Loucy (cell line): ENCODE measurements around the gene RABGAP1.

Source experiments
- H2AFZ ChIP-seq: fragments of 200-600 bp; sonication (generic); 2 replicates; pipeline ENCODE4 v1.6.0; 2016; ENCODE audit warnings: antibody characterized with exemption, mild to moderate bottlenecking, low read length, moderate library complexity
- H3F3A ChIP-seq: fragments of 200-600 bp; 2 replicates; pipeline ENCODE4 v1.6.0; 2016; ENCODE audit warnings: antibody characterized with exemption, low read depth, mild to moderate bottlenecking
- H3K27me3 ChIP-seq: fragments of 200-600 bp; sonication (generic); 2 replicates; pipeline ENCODE4 v1.6.1; 2014; ENCODE audit warnings: low read length, mild to moderate bottlenecking; ENCODE audit not compliant: insufficient read depth, poor library complexity, severe bottlenecking
- H3K36me3 ChIP-seq: fragments of 200-600 bp; sonication (generic); 2 replicates; pipeline ENCODE4 v1.6.1; 2016; ENCODE audit warnings: low read length; ENCODE audit not compliant: insufficient read depth
- H3K4me1 ChIP-seq: fragments of 200-600 bp; sonication (generic); 2 replicates; pipeline ENCODE4 v1.5.1; 2014; ENCODE audit warnings: low read length, mild to moderate bottlenecking; ENCODE audit not compliant: insufficient read depth, poor library complexity, severe bottlenecking
- H3K4me2 ChIP-seq: fragments of 200-600 bp; sonication (generic); 2 replicates; pipeline ENCODE4 v1.6.0; 2014; ENCODE audit warnings: antibody characterized with exemption, low read length, low read depth, mild to moderate bottlenecking; ENCODE audit not compliant: poor library complexity, severe bottlenecking
- H3K4me3 ChIP-seq: fragments of 200-600 bp; sonication (generic); 2 replicates; pipeline ENCODE4 v1.5.1; 2014; ENCODE audit warnings: low read length, mild to moderate bottlenecking, mixed read lengths; ENCODE audit not compliant: poor library complexity, severe bottlenecking
- H3K79me2 ChIP-seq: fragments of 200-600 bp; sonication (generic); 2 replicates; pipeline ENCODE4 v1.6.1; 2014; ENCODE audit warnings: low read length; ENCODE audit not compliant: insufficient read depth
- H3K9ac ChIP-seq: fragments of 200-600 bp; sonication (generic); 2 replicates; pipeline ENCODE4 v1.6.0; 2014; ENCODE audit warnings: mild to moderate bottlenecking, low read depth, low read length, moderate library complexity; ENCODE audit not compliant: poor library complexity, severe bottlenecking
- H3K9me2 ChIP-seq: fragments of 200-600 bp; sonication (generic); replicated peaks from 2 replicates; pipeline ENCODE4 v1.6.1; 2016; ENCODE audit warnings: low read depth, low read length, mixed read lengths
- H3K9me3 ChIP-seq: fragments of 200-600 bp; sonication (generic); 2 replicates; pipeline ENCODE4 v1.6.1; 2014; ENCODE audit warnings: mild to moderate bottlenecking, antibody characterized with exemption, low read length, low read depth; ENCODE audit not compliant: insufficient read depth
- H4K20me1 ChIP-seq: fragments of 200-600 bp; sonication (generic); 2 replicates; pipeline ENCODE4 v1.6.0; 2014; ENCODE audit warnings: antibody characterized with exemption, low read length, mild to moderate bottlenecking; ENCODE audit not compliant: insufficient read depth, poor library complexity, severe bottlenecking
- CTCF ChIP-seq: fragments of 200-600 bp; sonication (generic); conservative IDR thresholded peaks from 2 replicates; pipeline ENCODE4 v1.5.1; 2014; ENCODE audit warnings: mild to moderate bottlenecking, antibody characterized with exemption, low read length
- EZH2phosphoT487 ChIP-seq: fragments of 200-600 bp; IDR thresholded peaks from 2 replicates; pipeline ENCODE4 v1.6.1; 2018; ENCODE audit warnings: antibody characterized with exemption, mild to moderate bottlenecking, moderate library complexity, borderline replicate concordance

The RABGAP1 gene

GRCh38 chr9:123011878-123012528, 71.2 kb downstream of the RABGAP1 start:
- no peaks in the 10 kb centered on the region for H3F3A ChIP-seq
- H3K4me3 ChIP-seq = no peak overlapping the region
- H4K20me1 ChIP-seq = no peaks in the 10 kb centered on the region

GRCh38 chr9:123016631-123017030, 75.8 kb downstream of the RABGAP1 start:
- H3K9me2 ChIP-seq = no peaks in the 10 kb centered on the region
- no peak overlapping the region for H3K4me3 ChIP-seq
- TF ChIP-seq EZH2phosphoT487 (no peak), CTCF (no peak)
- H3K27me3 ChIP-seq = no peaks in the 10 kb centered on the region
- H3K4me2 ChIP-seq = no peak overlapping the region
- H3K36me3 ChIP-seq = peaks cover 70% of the 10 kb centered on the region
- no peaks in the 10 kb centered on the region for H3K9me3 ChIP-seq
- no peaks in the 10 kb centered on the region for H3K79me2 ChIP-seq
- H3F3A ChIP-seq = no peaks in the 10 kb centered on the region
- no peaks in the 10 kb centered on the region for H4K20me1 ChIP-seq
- H3K4me1 ChIP-seq = no peaks in the 10 kb centered on the region
- H3K9ac ChIP-seq = no peak overlapping the region
- H2AFZ ChIP-seq = no peak overlapping the region

More at GRCh38 chr9:123011878-123012528, 71.2 kb downstream of the RABGAP1 start:
- Histone ChIP-seq H3K27me3 (no peaks in the 10 kb centered on the region), H3K36me3 (peaks cover 60% of the 10 kb centered on the region), H3K9me3 (no peaks in the 10 kb centered on the region), H3K9me2 (no peaks in the 10 kb centered on the region), H3K4me2 (no peak overlapping the region), H2AFZ (no peak overlapping the region), H3K79me2 (no peaks in the 10 kb centered on the region), H3K9ac (no peak overlapping the region), H3K4me1 (no peaks in the 10 kb centered on the region)
- TF ChIP-seq EZH2phosphoT487 (no peak), CTCF (no peak)

- H2AFZ ChIP-seq = no peak overlapping the region
- TF ChIP-seq CTCF (no peak), EZH2phosphoT487 (no peak)
- H3K4me1 ChIP-seq = no peaks in the 10 kb centered on the region
- no peak overlapping the region for H3K9ac ChIP-seq
- H3K4me2 ChIP-seq = no peak overlapping the region
- H3K79me2 ChIP-seq = no peaks in the 10 kb centered on the region
- H3K9me3 ChIP-seq = no peaks in the 10 kb centered on the region
- H3K4me3 ChIP-seq = no peak overlapping the region
- H3K36me3 ChIP-seq = peaks cover 38% of the 10 kb centered on the region; the same call in 1 of the 2 replicates
- no peaks in the 10 kb centered on the region for H3F3A ChIP-seq
- H3K9me2 ChIP-seq = no peaks in the 10 kb centered on the region
- H3K27me3 ChIP-seq = no peaks in the 10 kb centered on the region
- H4K20me1 ChIP-seq = no peaks in the 10 kb centered on the region
Measured at GRCh38 chr9:123020796-123021195, 80.0 kb downstream of the RABGAP1 start.
